Left renal cortex interstitium (tissue), 4 donors: ENCODE measurements around the gene RMRP. TPM values are rescaled to one million over a fixed set of nuclear protein-coding genes. Genes with fewer than 3 reads are reported as not detected.
"Not testable (repeated sequence)": the region's sequence is repeated elsewhere in the genome, so short reads cannot be mapped to it uniquely, and the experiment has no call there.

Experiments used
- DNase-seq, 4 donors: peaks; one replicate each; pipeline ENCODE4 v3.0.0-alpha.2; 2013; ENCODE audit warnings: low read depth in 4 of 4, low spot score in 2 of 4, missing footprints in 1 of 4
- polyA plus RNA-seq, 4 donors: library from polyadenylated mRNA; unstranded; fragments of 120-200 nt; gene quantifications; one replicate each; pipeline ENCODE4 v1.2.1, GENCODE V29; 2013; ENCODE audit not compliant: insufficient read length in 4 of 4

Gene RMRP
- polyA plus RNA-seq, 4 donors, result not detected

DNA sequence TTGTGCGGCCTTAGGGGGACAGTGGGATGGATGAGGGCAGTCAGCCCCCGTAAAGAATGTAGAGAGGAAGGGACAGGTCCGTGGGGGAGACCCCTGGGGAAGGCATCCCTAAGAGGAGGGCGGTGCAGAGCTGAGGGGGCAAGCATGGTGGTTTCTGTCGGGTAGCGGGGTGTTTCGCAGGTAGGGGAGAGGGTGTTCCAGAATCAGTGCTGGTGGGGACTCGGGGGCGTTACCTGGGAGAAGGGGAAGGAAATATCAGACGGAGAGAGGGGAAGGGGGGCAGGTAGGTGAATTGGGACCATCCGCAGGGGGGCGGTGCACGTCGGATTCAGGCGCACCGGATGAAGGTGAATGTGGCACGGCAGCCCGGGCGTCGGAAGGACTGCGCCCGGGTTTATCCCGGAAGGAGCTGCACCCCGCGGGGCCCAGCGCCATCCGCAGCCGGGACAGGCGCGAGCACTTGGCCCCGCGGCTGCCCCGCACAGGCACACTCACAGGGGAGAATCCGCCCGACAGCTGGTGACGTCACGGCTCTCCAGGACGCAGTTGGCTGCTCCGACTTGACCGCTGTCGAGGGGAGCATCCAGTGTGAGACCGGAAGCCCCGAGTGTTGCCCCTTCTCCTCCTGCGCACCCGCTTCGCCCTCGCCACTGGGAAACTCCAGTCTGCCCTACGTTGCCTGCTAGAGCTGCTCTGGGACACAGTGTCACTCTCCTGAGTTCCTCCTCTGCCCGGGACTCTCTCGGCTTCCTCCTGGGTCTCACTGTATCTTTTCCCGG is 40.9 kb downstream of the RMRP start:
- DNase-seq, result peak in 1 of 4 donors; percentile 43

GRCh38 chr9:35615981-35616680 is 41.7 kb downstream of the RMRP start:
- DNase-seq, result no peak

DNA sequence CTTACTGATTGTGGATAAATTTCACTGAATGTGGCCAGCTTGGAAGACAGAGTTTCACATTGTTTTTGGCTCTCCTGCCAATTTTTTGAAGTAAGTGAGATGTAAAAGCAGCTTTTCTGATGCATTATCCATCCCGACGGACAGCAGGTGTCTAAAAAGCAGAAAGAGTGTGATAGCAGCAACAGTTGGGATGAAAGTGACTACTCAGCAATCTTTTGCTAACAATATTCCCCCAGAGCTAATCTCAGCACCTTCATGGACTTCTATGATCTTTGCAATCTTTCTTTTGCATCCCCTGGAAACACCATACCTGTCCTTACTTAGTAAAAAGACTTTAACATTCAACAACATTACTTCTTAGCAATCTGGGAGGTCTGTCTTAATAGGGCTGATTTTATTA is 45.0 kb downstream of the RMRP start:
- DNase-seq, result no peak

DNA sequence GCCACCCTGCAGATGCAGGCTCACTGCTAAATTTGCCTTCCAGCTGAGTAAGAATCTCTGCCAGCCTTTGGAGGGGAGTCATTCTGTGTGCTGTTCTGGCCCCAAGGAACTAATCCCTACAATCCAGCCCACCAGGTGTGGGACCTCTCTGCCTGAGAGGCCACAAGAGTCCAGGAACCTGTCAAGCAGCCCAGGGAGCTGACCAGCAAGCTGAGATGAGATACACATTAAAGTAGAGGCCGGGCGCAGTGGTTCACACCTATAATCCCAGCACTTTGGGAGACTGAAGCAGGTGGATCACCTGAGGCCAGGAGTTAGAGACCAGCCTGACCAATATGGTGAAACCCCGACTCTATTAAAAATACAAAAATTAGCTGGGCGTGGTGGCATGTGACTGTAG is 45.8 kb downstream of the RMRP start:
- DNase-seq, result not testable (repeated sequence)

DNA sequence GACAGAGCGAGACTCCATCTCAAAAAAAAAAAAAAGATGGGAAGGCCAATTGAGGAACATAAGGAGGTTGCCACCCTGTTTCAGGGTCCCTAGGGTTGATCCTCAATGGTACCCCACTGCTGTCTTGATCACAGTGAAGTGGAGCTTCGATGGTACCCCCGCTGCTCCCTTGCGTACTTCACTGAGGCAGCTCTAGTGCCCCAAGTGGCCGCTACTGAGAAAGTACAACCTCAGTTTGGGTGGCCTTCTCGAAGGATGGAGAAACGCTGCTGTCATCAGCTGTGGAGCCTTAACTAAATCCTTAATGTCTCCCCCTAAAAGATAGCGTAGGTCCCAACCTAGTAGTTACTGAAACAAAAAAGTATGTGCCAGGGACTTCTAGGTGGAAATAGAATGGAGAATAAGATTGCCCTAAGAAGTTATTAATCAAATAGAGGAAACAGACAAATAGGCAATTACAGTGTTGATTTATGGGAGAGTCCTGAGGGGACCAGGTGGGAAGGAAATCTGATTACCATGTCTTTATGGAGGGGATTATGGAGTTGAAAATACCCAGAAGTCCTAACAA is 46.5 kb downstream of the RMRP start:
- no peak for DNase-seq

DNA sequence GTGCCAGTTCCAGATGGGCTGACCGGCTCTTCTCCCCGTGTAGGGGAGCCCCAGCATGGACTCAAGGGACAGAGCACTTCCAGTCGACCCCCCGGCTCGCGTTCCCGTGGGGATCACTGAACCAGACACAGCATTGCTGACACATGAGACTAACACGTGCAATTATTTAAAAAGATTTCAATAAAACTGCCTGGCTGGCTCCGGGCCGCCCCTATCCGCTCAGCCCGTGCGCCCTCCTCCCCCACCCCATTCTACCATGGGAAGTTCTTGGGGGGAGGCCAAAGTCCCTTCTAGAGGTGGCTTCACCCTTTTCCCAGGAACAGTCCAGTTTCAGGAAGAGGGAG is 48.0 kb downstream of the RMRP start:
- DNase-seq, result no peak

GRCh38 chr9:35609001-35609819 is 48.6 kb downstream of the RMRP start:
- no peak for DNase-seq

GRCh38 chr9:35608221-35608620 is 49.6 kb downstream of the RMRP start:
- no peak for DNase-seq

Other genes with a start within 250 kb of the RMRP start
- gene RUSC2, start 167.9 kb downstream of the RMRP start, polyA plus RNA-seq, result 10 to 100 TPM; 17.3 to 21.7 (median 19.7) TPM
- 10 to 100 TPM; 29.4 to 51.9 (median 41.7) TPM for gene TESK1, start 52.8 kb downstream of the RMRP start, polyA plus RNA-seq
- 1 to 10 TPM; 2.4 to 3.4 (median 2.9) TPM for gene CD72, start 39.6 kb downstream of the RMRP start, polyA plus RNA-seq
- gene SIT1, start 7.1 kb downstream of the RMRP start, polyA plus RNA-seq, result under 1 TPM; 0.14 to 0.30 (median 0.18) TPM
- gene CCDC107, start 273 bp upstream of the RMRP start, polyA plus RNA-seq, result 10 to 100 TPM; 16.3 to 25.8 (median 19.7) TPM
- 10 to 100 TPM in 2 of 4 donors, 1 to 10 TPM in 2; 6.1 to 11.0 (median 9.9) TPM for gene ARHGEF39, start 7.2 kb upstream of the RMRP start, polyA plus RNA-seq
- 1 to 10 TPM in 1 of 4 donors, under 1 TPM in 3; 0.61 to 1.2 (median 0.89) TPM for gene CA9, start 15.9 kb upstream of the RMRP start, polyA plus RNA-seq
- 100 to 1,000 TPM; 127 to 206 (median 194) TPM for gene TPM2, start 31.9 kb upstream of the RMRP start, polyA plus RNA-seq
- gene TLN1, start 74.2 kb upstream of the RMRP start, polyA plus RNA-seq, result 100 to 1,000 TPM; 144 to 186 (median 174) TPM
- 10 to 100 TPM; 38.0 to 44.0 (median 39.0) TPM for gene CREB3, start 74.6 kb upstream of the RMRP start, polyA plus RNA-seq
- 100 to 1,000 TPM in 2 of 4 donors, 10 to 100 TPM in 2; 91.6 to 145 (median 116) TPM for gene GBA2, start 91.2 kb upstream of the RMRP start, polyA plus RNA-seq
- 10 to 100 TPM; 26.0 to 31.0 (median 27.8) TPM for gene RGP1, start 91.3 kb upstream of the RMRP start, polyA plus RNA-seq
- not detected for gene MSMP, start 96.3 kb upstream of the RMRP start, polyA plus RNA-seq
- gene NPR2, start 133.6 kb upstream of the RMRP start, polyA plus RNA-seq, result 10 to 100 TPM; 20.5 to 30.8 (median 27.7) TPM
- 1 to 10 TPM; 5.2 to 9.5 (median 6.0) TPM for gene SPAG8, start 154.2 kb upstream of the RMRP start, polyA plus RNA-seq
- 10 to 100 TPM; 47.6 to 70.1 (median 52.5) TPM for gene HINT2, start 157.0 kb upstream of the RMRP start, polyA plus RNA-seq
- gene FAM221B, start 170.7 kb upstream of the RMRP start, polyA plus RNA-seq, result under 1 TPM in 3 of 4 donors, not detected in 1; 0.08 to 0.60 (median 0.22) TPM
- gene TMEM8B, start 171.2 kb upstream of the RMRP start, polyA plus RNA-seq, result 10 to 100 TPM; 25.6 to 39.5 (median 29.2) TPM
- gene OR13J1, start 212.4 kb upstream of the RMRP start, polyA plus RNA-seq, result not detected
- gene HRCT1, start 248.2 kb upstream of the RMRP start, polyA plus RNA-seq, result under 1 TPM in 3 of 4 donors, not detected in 1; 0.19 to 0.61 (median 0.28) TPM